HG03060 (cell line): Measurements from ENCODE around the gene PPARD.

Experiments
- ATAC-seq: cut with Tn5 transposase; IDR thresholded peaks from one replicate; pipeline ENCODE4 v1.9.1; 2021; ENCODE audit warnings: low read depth, moderate number of reproducible peaks; ENCODE audit not compliant: unreplicated experiment

PPARD gene

GRCh38 chr6:35402136-35402855, 59.9 kb downstream of the PPARD start:
- ATAC-seq = no peak

GRCh38 chr6:35402856-35403191, 60.5 kb downstream of the PPARD start:
- ATAC-seq = no peak

- ATAC-seq = no peak
Measured at GRCh38 chr6:35403544-35404442, 61.4 kb downstream of the PPARD start.

GRCh38 chr6:35406711-35407485, 64.5 kb downstream of the PPARD start:
- no peak for ATAC-seq

- ATAC-seq = no peak
Measured at GRCh38 chr6:35409245-35409644, 66.9 kb downstream of the PPARD start.

- ATAC-seq = no peak
Measured at GRCh38 chr6:35410131-35410530, 67.8 kb downstream of the PPARD start.

GRCh38 chr6:35411066-35411465, 68.7 kb downstream of the PPARD start:
- ATAC-seq = no peak

GRCh38 chr6:35412102-35412501, 69.7 kb downstream of the PPARD start:
- no peak for ATAC-seq

- ATAC-seq = no peak
Measured at GRCh38 chr6:35413911-35414310, 71.6 kb downstream of the PPARD start.

- ATAC-seq = no peak
Measured at GRCh38 chr6:35415065-35415891, 72.9 kb downstream of the PPARD start.

- no peak for ATAC-seq
Measured at GRCh38 chr6:35417979-35418661, 75.8 kb downstream of the PPARD start.

- ATAC-seq = no peak
Measured at GRCh38 chr6:35419417-35419816, 77.1 kb downstream of the PPARD start.

GRCh38 chr6:35419961-35420360, 77.6 kb downstream of the PPARD start:
- ATAC-seq = no peak

- no peak for ATAC-seq
Measured at GRCh38 chr6:35425284-35425683, 82.9 kb downstream of the PPARD start.

- ATAC-seq = no peak
Measured at GRCh38 chr6:35426074-35426473, 83.7 kb downstream of the PPARD start.

GRCh38 chr6:35427435-35427834, 85.1 kb downstream of the PPARD start:
- ATAC-seq = no peak

- ATAC-seq = no peak
Measured at GRCh38 chr6:35427851-35428321, 85.5 kb downstream of the PPARD start.

- no peak for ATAC-seq
Measured at GRCh38 chr6:35428421-35429149, 86.2 kb downstream of the PPARD start.

GRCh38 chr6:35429463-35429862, 87.1 kb downstream of the PPARD start:
- no peak for ATAC-seq
